NK-92 treated with Interleukin-12 subunit alpha and Interleukin-12 subunit beta, amount 100 ng/mL, for 24 hours (cell line): ENCODE results near the gene NTRK3.

Experiments used
- DNase-seq: peaks from one replicate; lab custom pipeline; 2025; lab: John Stamatoyannopoulos, UW

The NTRK3 gene

GRCh38 chr15:88178631-88179030 lies 77.9 kb downstream of the NTRK3 start:
- DNase-seq: no peak

DNA sequence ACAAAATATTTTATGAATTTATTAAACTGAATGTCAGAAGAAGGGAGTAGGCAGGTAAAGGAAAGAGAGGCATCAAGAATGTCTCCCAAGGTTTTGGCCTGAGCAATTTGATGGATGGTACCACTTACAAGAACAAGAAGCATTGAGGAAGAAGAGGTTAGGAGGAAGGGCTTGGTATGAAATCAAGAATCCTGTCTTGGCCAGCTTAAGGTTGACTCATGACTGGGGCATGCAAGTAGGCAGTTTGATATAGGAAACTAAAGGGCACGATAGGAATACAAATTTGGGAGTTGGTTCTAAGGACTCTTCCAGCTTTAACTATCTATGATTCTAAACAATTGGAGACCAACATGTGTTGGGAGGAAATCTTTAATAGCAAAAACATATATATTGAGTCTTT lies 79.1 kb downstream of the NTRK3 start:
- no peak for DNase-seq

DNA sequence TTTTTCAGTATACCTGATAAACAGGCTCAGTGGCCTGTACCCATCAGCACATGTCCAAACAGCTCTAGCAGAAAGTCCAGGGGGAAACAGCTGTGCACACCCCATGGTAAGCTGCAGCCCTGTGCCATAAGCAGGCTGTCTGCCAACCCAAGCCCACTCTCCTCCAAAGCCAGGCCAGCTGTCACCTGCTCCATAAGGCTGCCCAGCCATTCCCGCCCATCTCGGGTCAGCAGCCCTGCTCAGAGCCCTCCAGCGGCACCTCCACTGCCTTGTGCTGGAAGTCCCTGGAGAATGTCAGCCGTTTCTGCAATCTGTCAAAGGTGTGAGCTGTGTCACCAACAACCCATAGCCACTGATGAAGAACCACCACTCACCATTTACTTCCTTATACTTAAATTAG lies 82.0 kb downstream of the NTRK3 start:
- no peak for DNase-seq

GRCh38 chr15:88166082-88166993 lies 90.2 kb downstream of the NTRK3 start:
- DNase-seq: no peak

GRCh38 chr15:88161636-88162035 lies 94.9 kb downstream of the NTRK3 start:
- DNase-seq: no peak

DNA sequence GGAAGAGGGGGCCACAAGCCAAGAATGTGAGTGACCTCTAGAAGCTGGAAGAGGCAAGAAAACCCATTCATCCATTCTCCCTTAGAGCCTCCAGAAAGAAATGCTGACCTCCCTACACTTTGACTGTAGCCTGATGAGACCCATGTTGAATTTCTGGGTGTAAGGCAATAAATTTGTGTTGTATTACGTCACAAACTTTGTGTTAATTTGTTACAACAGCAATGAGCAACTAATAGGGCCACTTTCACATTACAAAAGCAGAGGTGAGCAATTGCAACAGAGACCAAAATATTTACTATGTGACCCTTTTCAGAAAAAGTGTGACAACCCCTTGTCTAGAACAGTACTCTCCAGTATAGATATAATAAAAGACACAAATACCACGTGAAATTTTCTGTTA lies 101.2 kb downstream of the NTRK3 start:
- no peak for DNase-seq

- DNase-seq: no peak
These were observed 103.9 kb downstream of the NTRK3 start for GRCh38 chr15:88152672-88153071.

DNA sequence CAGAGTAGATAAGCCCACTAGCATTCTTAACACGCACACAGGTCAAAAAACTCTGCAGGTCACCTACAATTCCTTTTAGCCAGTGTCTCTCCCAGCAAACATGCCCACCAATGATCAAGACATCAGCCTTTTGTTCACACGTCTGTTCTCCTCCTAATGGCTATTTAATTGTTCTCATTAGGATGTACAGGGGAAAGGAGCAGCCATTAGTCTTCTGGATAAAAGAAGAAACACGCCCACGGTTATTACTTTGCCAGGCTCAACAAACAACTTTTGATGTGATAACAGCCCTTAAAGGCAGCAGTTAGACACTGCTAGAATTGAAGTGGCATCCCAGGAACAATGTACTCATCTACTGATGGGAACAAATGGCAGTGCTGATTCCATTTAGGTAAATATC lies 108.8 kb downstream of the NTRK3 start:
- no peak for DNase-seq

DNA sequence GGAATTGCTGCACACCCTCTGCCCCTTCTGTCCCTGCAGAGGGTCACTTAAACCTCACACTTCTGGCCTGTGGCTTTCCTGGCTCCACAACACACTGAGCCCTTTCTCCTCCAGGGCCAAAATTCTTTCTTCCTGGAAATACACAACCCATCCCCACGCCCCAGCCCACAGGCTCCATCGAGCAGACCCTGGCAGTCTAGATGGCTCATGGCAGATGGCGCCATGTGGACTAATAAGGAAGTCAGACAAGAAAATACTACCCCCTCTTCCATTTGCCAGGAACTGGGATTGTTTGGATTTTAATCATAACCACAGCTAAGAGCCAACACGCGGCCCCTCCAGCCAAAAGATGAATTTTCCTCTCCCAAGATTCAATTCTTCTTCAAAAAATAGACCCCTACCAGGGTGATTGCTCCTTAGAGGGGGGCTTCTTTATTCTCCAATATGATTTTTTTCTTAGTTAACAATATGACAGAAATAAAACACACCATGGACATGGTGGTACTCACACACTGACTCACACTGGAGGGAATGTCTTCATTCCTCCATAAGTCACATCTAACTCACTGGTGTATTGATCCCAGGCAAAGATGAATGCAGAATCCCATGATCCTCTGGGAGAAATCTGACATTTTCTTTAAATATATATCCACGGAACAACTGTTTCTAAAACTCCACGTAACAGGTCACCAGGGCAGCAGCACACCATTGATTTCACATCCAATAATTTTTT lies 111.5 kb downstream of the NTRK3 start:
- DNase-seq: no peak

GRCh38 chr15:88142121-88142520 lies 114.4 kb downstream of the NTRK3 start:
- no peak for DNase-seq

- DNase-seq: no peak
These were observed 115.2 kb downstream of the NTRK3 start for GRCh38 chr15:88141269-88141889.

DNA sequence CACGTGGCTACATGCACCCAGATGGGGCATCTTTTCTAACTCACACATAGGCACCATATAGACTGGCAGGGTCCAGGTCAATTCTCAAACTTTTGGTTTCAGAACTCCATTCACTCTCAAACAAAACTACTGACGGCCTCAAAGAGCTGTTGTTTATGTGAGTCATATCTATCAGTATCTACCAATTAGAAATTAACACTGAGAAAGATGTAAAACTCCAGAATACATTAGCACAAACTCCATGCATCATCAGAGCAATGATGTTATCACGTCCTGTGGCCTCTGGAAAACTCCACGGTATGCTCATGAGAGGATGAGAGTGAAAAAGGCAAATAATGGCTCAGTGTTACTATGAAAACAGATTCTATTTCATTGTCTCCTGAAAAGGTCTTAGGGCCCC lies 116.1 kb downstream of the NTRK3 start:
- no peak for DNase-seq

- no peak for DNase-seq
These were observed 116.6 kb downstream of the NTRK3 start for GRCh38 chr15:88139936-88140335.

GRCh38 chr15:88133795-88134194 lies 122.7 kb downstream of the NTRK3 start:
- no peak for DNase-seq

- DNase-seq: no peak
These were observed 124.0 kb downstream of the NTRK3 start for GRCh38 chr15:88132499-88132898.

DNA sequence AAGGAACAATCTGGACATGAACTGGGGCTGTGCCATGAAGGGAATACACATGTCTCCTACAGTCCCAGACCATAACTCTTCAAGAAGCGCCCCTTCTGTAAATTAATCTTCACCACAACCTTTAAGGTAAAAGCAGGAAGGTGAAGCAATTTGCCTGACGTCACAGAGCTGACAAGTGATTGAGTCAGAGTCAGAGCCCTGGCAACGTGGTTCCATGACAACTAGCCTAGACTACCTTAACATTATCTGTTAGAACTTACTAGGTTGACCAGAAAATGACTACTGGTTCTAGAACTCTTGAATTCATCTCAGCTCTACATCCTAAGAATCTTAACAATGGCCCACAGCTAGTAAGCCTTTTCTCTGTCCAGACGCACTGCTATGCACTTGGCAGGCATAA lies 124.6 kb downstream of the NTRK3 start:
- DNase-seq: peak; percentile 12

DNA sequence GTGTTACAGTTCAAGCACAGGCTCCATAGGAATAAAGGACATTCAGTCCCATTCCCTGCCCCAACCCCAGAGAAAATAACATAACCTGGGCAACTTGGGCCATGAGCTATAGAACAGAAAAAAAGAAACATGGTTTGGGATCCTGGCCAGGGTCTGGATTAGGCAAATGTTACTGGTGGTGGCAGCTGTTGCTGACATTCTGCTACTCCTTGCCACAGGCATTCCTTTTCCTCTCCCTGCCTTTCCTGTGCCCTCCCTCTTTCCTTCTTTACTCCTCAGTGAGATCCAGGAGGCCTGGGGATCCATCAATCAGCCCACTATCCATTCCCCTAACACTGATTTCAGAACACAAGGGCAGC lies 129.1 kb downstream of the NTRK3 start:
- no peak for DNase-seq

DNA sequence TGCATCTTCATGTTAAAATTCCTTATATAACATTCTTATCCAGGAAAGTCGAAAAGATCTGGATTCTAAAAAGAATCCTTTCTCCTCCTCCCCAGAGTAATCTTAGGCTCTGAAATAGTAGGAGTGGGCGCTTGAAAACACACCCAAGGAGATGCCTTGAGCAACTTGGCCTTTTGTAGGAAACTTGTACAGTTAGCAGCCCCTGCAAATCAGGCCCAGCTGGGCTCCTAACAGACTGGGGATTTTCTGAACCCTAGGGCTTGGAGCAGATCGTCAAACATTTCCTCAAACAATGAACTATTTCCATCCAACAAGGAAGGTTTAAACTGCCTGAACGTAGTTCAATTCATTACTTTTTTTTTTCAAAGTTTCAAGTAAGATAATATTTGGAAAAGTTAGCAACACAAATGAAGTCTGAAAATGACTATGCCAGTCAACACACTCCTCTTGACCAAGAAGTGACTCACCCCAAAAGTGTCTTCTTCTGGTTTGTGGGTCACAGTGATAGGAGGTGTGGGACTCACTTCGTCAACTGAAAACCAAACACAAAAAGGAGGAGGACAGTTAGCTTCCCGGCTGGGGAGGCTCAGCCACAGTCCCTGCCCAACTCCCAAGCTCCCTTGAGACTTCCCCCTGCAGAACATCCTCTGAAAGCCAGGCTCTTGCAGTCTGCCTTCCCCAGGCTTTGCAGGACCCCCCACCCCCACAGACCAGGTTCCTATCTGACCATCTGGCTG lies 129.7 kb downstream of the NTRK3 start:
- no peak for DNase-seq

- DNase-seq: no peak
These were observed 131.0 kb downstream of the NTRK3 start for GRCh38 chr15:88125576-88125975.

DNA sequence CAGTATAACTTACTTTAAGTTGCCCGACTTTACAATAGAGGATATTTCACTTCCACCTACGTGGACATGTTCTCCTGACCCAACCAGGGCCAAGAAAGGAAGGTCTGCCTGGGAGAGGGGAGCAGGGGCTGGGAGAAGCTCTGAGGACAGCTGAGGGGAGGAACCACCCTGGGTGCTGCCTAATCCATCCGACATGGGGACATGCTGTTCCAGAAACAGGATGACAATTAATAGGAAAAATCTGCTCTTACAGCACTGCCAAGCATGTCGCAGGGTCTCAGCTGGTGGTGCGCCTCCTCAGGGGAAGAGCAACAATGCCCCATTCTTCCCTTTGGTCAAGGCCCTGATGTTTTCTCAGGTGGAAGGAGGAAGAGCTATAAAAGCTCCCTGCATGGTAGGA lies 132.3 kb downstream of the NTRK3 start:
- no peak for DNase-seq

GRCh38 chr15:88121968-88122530 lies 134.5 kb downstream of the NTRK3 start:
- DNase-seq: no peak

DNA sequence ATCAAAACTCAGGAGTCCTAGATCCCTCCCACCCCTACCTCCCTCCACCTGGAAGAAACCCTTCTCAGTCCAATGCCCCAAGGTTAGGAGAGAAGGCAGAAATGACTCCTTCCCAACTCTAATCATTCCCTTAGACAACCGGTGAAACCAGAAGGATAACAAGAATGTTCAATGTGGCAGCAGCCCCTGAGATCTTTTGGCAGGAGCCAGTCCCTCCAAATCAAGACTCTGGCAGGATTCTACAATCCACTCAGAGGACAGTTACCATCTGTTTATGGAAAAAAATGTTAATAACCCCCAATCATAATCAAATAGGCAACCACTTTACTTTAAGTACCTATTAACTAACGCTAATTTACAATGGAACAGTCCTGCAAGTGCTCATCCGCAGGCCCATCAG lies 136.5 kb downstream of the NTRK3 start:
- no peak for DNase-seq
